HFFc6 (cell line): ENCODE data around the gene SNUPN. TPM values are rescaled to one million over a fixed set of nuclear protein-coding genes. Genes with fewer than 3 reads are reported as not detected.
A peak's percentile ranks its signal among the peaks of the same experiment; 100 is the strongest.

Source experiments
- DNase-seq: peaks from one replicate; pipeline ENCODE4 v3.0.0-alpha.2; 2018
- H3K27ac Mint-ChIP-seq: 2 replicates; pipeline ENCODE4 v1.8.0; 2020; ENCODE audit warnings: mild to moderate bottlenecking, mixed read lengths
- H3K27me3 Mint-ChIP-seq: 2 replicates; pipeline ENCODE4 v1.8.0; 2021; ENCODE audit warnings: mild to moderate bottlenecking, moderate library complexity, mixed read lengths; ENCODE audit not compliant: insufficient read depth
- H3K36me3 Mint-ChIP-seq: 2 replicates; pipeline ENCODE4 v1.8.0; 2021; ENCODE audit warnings: low read depth, mixed read lengths
- H3K4me1 Mint-ChIP-seq: 2 replicates; pipeline ENCODE4 v1.8.0; 2020; ENCODE audit warnings: low read depth, mixed read lengths
- H3K4me3 Mint-ChIP-seq: 2 replicates; pipeline ENCODE4 v1.8.0; 2020; ENCODE audit warnings: mild to moderate bottlenecking, moderate library complexity, mixed read lengths
- H3K9me3 Mint-ChIP-seq: 2 replicates; pipeline ENCODE4 v1.8.0; 2020; ENCODE audit warnings: mild to moderate bottlenecking, mixed read lengths
- CTCF ChIP-seq: fragments of 200-600 bp; sonication (generic); IDR thresholded peaks from 2 replicates; pipeline ENCODE4 v1.5.0; 2021; ENCODE audit warnings: antibody characterized with exemption, mild to moderate bottlenecking
- total RNA-seq, 6 experiments: library from RNA; stranded (reverse); fragmentation: NEBNext Ultra II Directional; extraction: Animal tissue kit (Norgen Biotek cat#: 25700); gene quantifications; 2 replicates in 1 of 6; 3 replicates in 5 of 6; pipeline ENCODE4 v1.2.3, GENCODE V29; 2021

Gene SNUPN
- total RNA-seq, 6 experiments from 2014 or later = 22.5 to 28.4 (median 25.1) TPM

- no peak for DNase-seq
- Mint-ChIP-seq H3K27me3 (no peaks in the 10 kb centered on the region; the same call in 1 of the 2 replicates), H3K4me1 (peaks cover 12% of the 10 kb centered on the region), H3K36me3 (no peaks in the 10 kb centered on the region), H3K4me3 (no peak overlapping the region), H3K9me3 (no peaks in the 10 kb centered on the region), H3K27ac (peak overlapping the region; percentile 0; the same call in 1 of the 2 replicates)
- TF ChIP-seq CTCF = no peak
Observed at GRCh38 chr15:75553659-75554058, 71.9 kb downstream of the SNUPN start.

DNA sequence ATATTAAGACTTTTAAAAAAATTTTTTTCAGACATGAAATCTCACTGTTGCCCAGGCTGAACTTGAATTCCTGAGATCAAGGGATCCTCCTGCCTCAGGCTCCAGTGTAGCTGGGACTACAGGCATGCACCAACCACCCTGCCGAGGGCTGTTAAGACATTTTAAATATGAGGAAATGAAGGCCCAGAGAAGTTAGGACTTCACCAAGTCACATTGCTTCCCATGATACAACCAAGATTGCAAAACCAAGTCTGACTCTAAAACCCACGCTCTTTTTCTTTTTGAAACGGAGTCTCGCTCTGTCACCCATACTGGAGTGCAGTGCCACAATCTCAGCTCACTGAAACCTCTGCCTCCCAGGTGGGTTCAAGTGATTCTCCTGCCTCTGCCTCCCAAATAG lies 74.4 kb downstream of the SNUPN start:
- no peak for DNase-seq
- H3K36me3 Mint-ChIP-seq = no peaks in the 10 kb centered on the region
- no peaks in the 10 kb centered on the region for H3K9me3 Mint-ChIP-seq
- H3K27ac Mint-ChIP-seq = no peak overlapping the region
- H3K27me3 Mint-ChIP-seq = 0 out of 2 replicates have a peak, but pooled peaks cover 2% of the 10 kb centered on the region
- no peak for TF ChIP-seq CTCF
- no peak overlapping the region for H3K4me3 Mint-ChIP-seq
- H3K4me1 Mint-ChIP-seq = peaks cover 12% of the 10 kb centered on the region

Other genes starting within 250 kb of the SNUPN start
- gene SIN3A, start 174.0 kb downstream of the SNUPN start, total RNA-seq = 10 to 100 TPM; 36.6 to 49.3 (median 39.8) TPM
- 10 to 100 TPM; 27.9 to 36.3 (median 33.6) TPM for gene PTPN9, start 46.4 kb downstream of the SNUPN start, total RNA-seq
- 10 to 100 TPM; 55.1 to 62.9 (median 58.7) TPM for gene IMP3, start 14.5 kb upstream of the SNUPN start, total RNA-seq
- gene SNX33, start 22.2 kb upstream of the SNUPN start, total RNA-seq = 10 to 100 TPM; 23.3 to 28.1 (median 25.3) TPM
- 100 to 1,000 TPM in 1 of 6 experiments, 10 to 100 TPM in 5; 81.2 to 111 (median 95.7) TPM for gene CSPG4, start 87.1 kb upstream of the SNUPN start, total RNA-seq
- gene UBE2Q2, start 217.7 kb upstream of the SNUPN start, total RNA-seq = 10 to 100 TPM; 38.4 to 45.6 (median 43.2) TPM